GM19328 (cell line): ENCODE data around the gene ZNHIT1.
"Not testable (repeated sequence)": the region's sequence is repeated elsewhere in the genome, so short reads cannot be mapped to it uniquely, and the experiment has no call there.

Experiments used
- ATAC-seq: cut with Tn5 transposase; IDR thresholded peaks from one replicate; pipeline ENCODE4 v1.9.1; 2021; ENCODE audit warnings: mild to moderate bottlenecking, moderate library complexity; ENCODE audit not compliant: unreplicated experiment

Gene ZNHIT1

DNA sequence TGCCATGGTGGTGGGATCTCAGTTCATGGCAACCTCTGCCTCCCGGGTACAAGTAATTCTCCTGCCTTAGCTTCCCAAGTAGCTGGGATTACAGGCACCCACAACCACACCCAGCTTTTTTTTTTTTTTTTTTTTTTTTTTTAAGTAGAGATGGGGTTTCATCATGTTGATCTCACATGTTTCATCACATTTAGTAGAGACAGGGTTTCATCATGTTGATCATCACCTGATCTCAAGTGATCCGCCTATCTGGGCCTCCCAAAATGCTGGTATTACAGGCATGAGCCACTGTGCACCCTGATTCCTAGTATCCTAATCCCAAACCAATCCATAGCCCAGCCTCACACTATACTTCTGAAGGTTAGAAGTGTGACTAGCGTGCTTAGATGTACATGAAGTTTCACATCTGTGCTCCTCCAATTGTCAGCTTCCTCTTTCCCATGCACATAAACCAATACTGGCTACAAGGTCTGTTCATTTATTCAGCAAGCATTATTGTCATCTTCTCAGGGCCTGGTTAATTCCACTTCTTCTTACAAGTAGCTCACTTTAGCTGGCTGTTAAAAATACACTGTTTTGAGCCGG is 31.0 kb upstream of the ZNHIT1 start:
- no peak for ATAC-seq

- ATAC-seq, result no peak
Measured at GRCh38 chr7:101189109-101189508, 28.9 kb upstream of the ZNHIT1 start.

DNA sequence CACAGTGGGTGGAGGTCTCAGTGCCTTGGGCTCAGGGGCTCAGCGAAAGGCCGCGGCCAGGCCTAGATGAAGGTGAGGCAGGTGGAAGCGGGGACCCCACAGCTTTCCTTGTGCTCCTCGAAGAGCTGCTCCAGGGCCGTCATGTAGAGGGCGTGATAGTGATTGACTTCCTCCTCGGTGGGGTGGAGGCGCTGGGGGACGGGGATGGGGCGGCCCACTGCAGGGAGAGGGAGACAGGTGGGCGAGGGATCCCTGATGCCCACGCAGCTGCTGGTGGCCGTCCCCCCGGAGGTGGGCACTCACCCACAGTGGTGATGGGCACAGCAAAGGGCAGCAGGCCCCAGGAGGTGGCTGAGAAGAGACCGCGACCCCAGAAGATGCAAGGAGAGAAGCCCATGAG is 22.1 kb upstream of the ZNHIT1 start:
- no peak for ATAC-seq

GRCh38 chr7:101197991-101198390 is 20.0 kb upstream of the ZNHIT1 start:
- ATAC-seq, result no peak

GRCh38 chr7:101198476-101198875 is 19.5 kb upstream of the ZNHIT1 start:
- no peak for ATAC-seq

DNA sequence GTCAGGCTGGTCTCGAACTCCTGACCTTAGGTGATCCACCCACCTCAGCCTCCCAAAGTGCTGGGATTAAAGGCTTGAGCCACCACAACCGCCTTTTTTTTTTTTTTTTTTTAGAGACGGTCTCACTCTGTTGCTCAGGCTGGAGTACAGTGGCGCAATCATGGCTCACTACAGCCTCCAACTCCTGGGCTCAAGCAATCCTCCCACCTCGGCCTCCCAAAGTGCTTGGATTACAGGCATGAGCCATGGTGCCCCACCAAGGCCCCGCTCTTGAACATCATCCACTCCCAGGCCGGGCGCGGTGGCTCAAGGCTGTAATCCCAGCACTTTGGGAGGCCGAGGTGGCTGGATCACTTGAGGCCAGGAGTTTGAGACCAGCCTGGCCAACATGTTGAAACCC is 18.4 kb upstream of the ZNHIT1 start:
- ATAC-seq, result not testable (repeated sequence)

DNA sequence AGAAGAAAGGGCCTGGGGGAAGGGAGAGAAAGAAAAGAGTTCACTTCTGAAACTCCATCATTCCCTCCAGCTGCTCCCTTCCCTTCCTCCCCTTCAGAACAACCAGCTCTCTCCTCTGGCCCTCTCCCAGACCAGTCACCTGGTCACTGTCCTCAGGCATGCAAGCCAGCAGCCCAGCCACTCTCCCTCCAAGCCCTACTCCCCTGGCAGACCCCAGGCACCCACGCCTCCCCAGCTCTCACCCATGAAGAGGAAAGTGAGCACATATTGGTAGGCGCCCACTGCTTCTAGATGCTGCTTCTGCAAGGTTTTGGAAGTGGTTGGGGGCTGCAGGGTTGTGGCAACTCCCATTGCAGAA is 17.5 kb upstream of the ZNHIT1 start:
- ATAC-seq, result no peak

DNA sequence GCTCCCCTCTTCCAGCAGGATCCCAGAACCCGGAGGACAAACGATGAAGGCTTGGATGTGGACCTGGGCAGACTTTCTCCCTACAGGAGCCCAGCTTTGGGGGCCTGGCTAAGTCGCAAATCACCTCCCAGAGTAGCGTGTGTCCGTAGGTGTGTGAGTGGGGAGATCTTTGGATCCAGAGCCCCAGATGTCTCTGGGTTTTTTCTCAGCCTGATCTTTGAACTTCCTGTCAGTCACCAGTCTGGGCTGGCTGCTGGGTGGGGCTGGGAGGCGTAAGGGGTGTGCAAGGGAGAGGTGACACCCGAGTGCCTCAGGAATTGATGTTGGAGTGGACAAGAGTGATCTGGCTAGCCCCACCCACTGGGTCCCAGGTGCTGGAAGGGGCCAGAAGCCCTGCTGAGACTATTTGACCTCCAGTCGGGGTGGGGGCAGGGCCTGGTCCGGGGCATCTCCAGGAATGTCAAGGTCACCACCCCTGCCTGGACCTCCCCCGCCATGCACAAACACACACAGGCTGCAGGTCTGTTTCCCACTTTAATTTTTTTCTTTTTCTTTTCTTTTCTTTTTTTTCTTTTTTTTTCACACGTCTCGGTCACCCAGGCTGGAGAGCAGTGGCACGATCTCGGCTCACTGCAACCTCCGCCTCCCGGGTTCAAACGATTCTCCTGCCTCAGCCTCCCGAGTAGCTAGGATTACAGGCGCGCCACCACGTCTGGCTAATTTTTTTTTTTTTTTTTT is 16.9 kb upstream of the ZNHIT1 start, which contains the start of gene MOGAT3:
Gene MOGAT3 (minus strand): TSS at position 175 of the 738 bp plus-strand sequence. CDS start 182 bp downstream, outside the sequence.
- no peak for ATAC-seq

DNA sequence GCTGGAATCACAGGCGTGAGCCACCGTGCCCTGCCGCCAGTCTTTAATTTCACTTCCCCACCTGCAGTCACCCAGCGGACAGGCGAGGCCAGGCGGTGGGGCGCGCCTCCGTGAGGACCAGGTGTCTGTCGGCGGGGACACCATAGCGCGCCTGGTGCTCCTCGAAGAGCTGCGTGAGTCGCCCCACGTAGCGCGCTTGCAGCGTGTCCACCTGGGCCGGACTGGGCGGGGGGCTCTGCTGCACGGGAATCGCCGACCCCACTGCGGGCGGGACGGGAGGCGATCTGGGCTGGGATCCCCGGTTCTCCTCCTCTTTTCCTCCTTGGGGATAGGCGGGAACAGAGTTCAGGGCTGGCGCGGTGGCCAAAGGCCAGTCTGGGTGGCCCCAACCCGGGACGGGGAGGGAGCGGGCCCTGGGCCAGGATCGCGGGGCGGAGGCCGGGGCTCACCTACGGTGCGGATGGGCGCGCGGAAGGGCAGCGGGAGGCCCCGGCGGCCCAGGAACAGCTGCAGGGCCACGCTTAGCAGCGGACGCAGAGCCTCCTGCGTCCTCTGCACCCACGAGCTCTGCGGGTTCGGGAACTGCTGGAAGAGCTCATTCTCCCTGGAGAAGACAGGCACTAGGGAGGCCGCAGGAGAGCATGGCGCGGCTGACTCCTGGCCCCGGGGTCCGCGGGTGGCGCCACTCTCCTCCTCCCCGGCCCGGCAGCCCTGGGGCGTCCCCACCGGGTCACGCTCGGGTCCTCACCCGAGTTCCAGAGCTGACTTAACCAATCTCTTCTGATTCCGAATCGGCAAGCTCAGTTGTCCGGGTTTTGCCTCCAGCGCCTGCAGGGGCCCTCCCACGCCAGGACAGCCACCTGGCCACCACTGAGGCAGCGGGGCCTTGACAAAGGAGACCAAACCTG is 16.0 kb upstream of the ZNHIT1 start:
- ATAC-seq, result no peak

DNA sequence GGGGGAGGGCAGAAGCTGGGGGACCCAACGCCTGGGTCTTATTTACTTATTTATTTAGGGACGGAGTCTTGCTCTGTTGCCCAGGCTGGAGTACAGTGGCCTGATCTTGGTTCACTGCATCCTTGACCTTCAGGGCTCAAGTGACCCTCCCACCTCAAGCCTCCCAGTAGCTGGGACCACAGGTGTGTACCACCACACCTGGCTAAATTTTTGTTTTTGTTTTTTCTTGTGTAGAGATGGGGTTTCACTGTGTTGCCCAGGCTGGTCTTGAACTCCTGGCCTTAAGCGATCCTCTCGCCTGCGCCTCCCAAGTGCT is 15.4 kb upstream of the ZNHIT1 start:
- no peak for ATAC-seq

- ATAC-seq, result not testable (repeated sequence)
Measured at GRCh38 chr7:101203740-101204738, 13.9 kb upstream of the ZNHIT1 start.

- ATAC-seq, result no peak
Measured at GRCh38 chr7:101205901-101206664, 11.9 kb upstream of the ZNHIT1 start.

DNA sequence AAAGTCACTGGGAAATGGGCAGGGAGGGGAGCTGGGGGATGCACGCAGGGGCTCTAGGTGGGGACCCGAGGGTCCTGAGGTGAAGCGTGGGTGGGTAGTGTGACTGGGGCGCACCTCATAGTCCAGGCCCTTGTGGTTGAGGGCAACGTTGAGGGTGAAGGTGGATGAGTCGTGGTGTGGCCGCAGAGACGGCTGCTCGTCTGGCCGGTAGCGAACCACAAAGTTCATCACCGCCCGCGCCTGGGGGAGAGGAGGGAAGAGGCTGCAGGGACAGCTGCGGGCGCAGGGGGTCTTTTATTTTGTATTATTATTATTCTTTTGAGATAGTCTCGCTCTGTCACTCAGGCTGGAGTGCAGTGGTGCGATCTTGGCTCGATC is 11.3 kb upstream of the ZNHIT1 start:
- no peak for ATAC-seq

DNA sequence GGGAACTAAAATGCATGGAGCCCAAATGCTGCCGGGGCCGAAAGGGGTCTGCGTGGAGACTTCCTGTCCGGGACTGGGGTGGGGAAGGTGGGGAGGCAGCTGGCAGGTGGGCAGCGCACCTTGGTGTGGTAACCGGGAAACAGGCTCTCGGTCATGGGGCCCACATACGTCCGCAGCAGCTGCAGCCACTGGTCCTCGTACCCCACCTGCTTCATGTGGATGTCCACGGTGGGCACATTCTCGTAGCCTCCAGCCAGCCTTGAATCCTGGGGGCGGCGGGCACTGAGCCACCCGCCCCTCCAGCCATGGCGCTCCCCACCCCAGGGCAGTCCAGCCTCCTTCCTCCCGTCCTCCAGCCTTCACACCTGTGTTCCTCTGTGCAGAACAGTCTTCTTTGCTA is 10.5 kb upstream of the ZNHIT1 start:
- no peak for ATAC-seq

- no peak for ATAC-seq
Measured at GRCh38 chr7:101208794-101209193, 9.2 kb upstream of the ZNHIT1 start.

- no peak for ATAC-seq
Measured at GRCh38 chr7:101210143-101210542, 7.8 kb upstream of the ZNHIT1 start.

GRCh38 chr7:101211501-101211900 is 6.5 kb upstream of the ZNHIT1 start:
- no peak for ATAC-seq

DNA sequence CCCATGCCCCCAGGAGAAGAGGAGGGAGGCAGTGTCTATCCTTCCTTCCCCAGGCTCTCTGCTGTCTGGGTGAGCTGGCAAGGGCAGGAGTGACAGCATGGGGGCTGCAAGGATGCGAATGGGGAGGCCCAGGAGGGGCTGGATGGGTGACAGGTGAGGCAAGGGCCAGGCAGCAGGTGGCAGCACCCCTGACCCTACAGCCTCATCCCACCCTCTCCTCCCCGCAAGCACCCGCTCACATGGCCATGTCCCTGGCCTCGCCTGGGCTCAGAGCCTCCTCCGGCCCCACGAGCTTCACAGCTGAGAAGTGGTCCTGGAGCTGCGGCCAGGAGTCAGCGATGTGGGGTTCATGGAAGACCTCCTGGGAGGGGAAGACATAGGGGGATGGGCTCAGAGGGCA is 6.0 kb upstream of the ZNHIT1 start:
- ATAC-seq, result no peak

DNA sequence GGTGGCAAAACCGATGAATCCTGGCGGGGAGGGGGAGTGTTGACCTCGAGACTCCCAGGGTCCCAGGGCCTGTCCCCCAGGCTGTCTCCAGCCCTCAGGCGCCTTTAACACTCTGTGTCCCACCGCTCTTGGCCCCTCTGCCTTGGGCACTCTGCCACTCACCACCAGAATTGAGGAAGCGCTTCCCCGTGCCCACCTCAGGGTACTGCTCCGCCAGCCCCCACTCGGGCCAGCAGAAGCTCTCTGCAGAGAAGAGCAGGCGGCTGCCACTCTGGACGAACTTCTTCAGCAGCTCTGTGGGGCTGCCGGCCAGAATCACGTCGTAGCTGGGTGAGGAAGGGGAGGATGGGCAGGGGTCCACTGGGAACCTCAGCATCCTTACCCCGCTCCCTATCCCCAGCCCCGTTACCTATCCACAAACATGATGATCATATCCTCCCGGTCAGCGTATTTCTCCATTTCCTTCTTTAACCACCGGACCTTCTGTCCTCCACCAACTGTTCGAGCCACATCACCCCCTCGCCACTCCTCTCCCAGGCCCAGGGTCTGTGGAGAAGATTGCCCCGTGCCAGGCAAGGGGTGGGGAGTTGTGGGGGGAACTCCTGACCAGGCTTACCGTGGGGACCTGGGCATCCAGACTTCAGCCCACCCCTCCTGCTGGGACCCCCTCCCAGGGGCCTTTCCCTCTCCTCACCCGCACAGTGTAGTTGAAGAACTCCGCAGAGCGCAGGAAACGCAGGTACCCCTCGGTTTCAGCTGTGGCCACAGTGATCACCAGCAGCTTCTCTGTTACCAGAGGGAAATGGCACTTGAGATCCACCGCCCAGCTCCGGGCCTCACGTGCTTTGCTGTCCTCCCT is 1.7 kb upstream of the ZNHIT1 start:
- no peak for ATAC-seq
